Ammon's horn (tissue), 1 donor: Measurements from ENCODE around the gene KPRP.

Source experiments
- DNase-seq: peaks from one replicate; pipeline ENCODE4 v3.0.0-alpha.2; 2016; ENCODE audit warnings: low spot score

KPRP gene

GRCh38 chr1:152757747-152758146 lies at the start of gene KPRP:
Gene KPRP (plus strand): TSS chr1:152758025. CDS start chr1:152759589, 1,564 bp downstream.
- DNase-seq, result no peak

- no peak for DNase-seq
Measured at GRCh38 chr1:152718238-152718637, 39.6 kb upstream of the KPRP start.

GRCh38 chr1:152725261-152725660 lies 32.6 kb upstream of the KPRP start:
- no peak for DNase-seq

GRCh38 chr1:152728986-152729385 lies 28.8 kb upstream of the KPRP start:
- DNase-seq, result no peak

- DNase-seq, result no peak
Measured at GRCh38 chr1:152735648-152736047, 22.2 kb upstream of the KPRP start.

GRCh38 chr1:152737997-152738396 lies 19.8 kb upstream of the KPRP start:
- DNase-seq, result no peak

- DNase-seq, result no peak
Measured at GRCh38 chr1:152739841-152740240, 18.0 kb upstream of the KPRP start.

- DNase-seq, result no peak
Measured at GRCh38 chr1:152741656-152742055, 16.2 kb upstream of the KPRP start.

- no peak for DNase-seq
Measured at GRCh38 chr1:152743371-152744145, 14.3 kb upstream of the KPRP start.

GRCh38 chr1:152745289-152745704 lies 12.5 kb upstream of the KPRP start:
- no peak for DNase-seq

- no peak for DNase-seq
Measured at GRCh38 chr1:152745765-152746444, 11.9 kb upstream of the KPRP start.

GRCh38 chr1:152747831-152748230 lies 10.0 kb upstream of the KPRP start:
- DNase-seq, result no peak

GRCh38 chr1:152752225-152752624 lies 5.6 kb upstream of the KPRP start:
- DNase-seq, result no peak

- DNase-seq, result no peak
Measured at GRCh38 chr1:152753586-152753985, 4.2 kb upstream of the KPRP start.

GRCh38 chr1:152756872-152757271 lies 953 bp upstream of the KPRP start:
- no peak for DNase-seq

- no peak for DNase-seq
Measured at GRCh38 chr1:152758636-152759035, 811 bp downstream of the KPRP start.

GRCh38 chr1:152759453-152760173 lies 1.8 kb downstream of the KPRP start:
- DNase-seq, result no peak

GRCh38 chr1:152760551-152761190 lies 2.8 kb downstream of the KPRP start:
- no peak for DNase-seq

- peak; percentile 59 for DNase-seq
Measured at GRCh38 chr1:152761609-152762213, 3.9 kb downstream of the KPRP start.

- peak; percentile 0 for DNase-seq
Measured at GRCh38 chr1:152768847-152769533, 11.2 kb downstream of the KPRP start.

- no peak for DNase-seq
Measured at GRCh38 chr1:152770411-152770810, 12.6 kb downstream of the KPRP start.
